Activated CD4-positive, alpha-beta T cell treated with anti-CD3 and anti-CD28 coated beads, Interleukin-2, amount 50 U/mL, for 1 hour (primary cell): ENCODE measurements around the gene UPK3B.
"Not testable (repeated sequence)": the region's sequence is repeated elsewhere in the genome, so short reads cannot be mapped to it uniquely, and the experiment has no call there.

ENCODE experiments used
- DNase-seq: peaks from one replicate; pipeline ENCODE4 v3.0.0-alpha.2; 2020

UPK3B gene

DNA sequence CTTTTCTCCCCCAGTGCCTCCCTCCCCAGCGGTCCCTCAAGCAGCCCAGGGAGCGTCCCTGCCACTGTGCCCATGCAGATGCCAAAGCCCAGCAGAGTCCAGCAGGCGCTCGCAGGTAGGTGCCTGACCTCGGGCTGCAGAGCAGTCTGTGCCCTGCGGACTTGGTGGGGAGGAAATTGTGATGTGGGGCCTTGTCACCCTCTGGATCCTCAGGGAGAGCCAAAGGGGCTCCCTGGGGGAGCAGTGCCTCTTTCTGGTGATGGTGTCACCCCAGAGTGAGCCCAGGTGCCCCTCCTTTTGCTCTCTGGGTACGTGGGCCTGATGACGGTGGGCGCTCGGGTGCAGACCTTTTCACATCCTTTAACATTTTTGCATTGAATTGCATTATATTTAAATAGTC, 18.2 kb upstream of the UPK3B start:
- not testable (repeated sequence) for DNase-seq

DNA sequence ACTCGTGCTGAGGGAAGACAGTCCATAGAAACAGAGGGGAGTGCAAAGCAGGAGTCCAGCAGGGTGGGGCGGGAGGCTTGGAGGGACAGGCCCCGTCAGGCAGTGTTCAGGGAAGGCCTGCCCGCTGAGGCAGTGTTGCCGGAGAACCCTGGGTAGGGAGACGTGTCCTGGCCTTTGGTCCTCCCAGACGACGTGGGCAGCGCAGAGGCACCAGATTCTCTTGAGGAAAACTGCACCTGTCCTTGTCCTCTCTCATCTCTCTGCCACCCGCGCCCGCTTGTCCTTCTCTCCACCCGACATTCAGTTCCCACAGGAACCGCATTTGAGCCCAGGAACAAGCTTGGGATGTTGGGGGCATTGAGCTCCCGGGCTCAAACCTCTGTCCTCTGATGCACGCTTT, 14.6 kb upstream of the UPK3B start:
- DNase-seq: not testable (repeated sequence)

DNA sequence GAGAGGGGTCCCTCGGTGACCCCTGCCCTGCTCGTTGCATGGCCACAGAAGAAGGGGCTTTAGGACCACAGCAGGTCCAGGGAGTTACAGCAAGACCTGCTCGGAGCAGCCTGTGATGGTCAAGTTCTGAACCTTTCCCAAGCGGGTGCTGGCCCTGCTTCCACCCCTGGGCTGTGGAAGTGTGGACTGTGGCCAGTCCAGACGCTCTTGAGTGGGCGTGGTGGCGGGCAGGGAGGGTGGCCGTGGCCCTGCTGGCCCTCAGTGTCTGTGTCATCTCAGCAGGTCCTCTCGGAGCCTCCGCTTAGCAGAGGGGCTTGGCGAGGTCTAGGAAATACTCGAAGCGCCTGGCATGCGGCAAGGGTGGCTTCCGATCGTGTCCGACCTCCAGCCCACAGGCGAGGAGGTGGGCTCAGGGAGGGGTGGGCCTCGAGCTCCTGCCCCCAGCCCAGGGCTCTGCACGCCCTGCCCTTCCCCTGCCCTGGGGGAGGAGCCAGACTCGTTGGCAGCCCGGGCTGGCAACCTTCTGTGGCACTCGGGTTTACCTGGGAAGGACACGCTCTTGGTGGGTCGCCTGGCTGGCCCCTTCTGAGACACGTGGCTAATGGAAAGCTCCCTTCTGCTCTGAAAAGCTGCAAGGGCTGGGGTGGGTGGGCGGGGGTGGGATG, 12.3 kb upstream of the UPK3B start:
- DNase-seq: not testable (repeated sequence)

DNA sequence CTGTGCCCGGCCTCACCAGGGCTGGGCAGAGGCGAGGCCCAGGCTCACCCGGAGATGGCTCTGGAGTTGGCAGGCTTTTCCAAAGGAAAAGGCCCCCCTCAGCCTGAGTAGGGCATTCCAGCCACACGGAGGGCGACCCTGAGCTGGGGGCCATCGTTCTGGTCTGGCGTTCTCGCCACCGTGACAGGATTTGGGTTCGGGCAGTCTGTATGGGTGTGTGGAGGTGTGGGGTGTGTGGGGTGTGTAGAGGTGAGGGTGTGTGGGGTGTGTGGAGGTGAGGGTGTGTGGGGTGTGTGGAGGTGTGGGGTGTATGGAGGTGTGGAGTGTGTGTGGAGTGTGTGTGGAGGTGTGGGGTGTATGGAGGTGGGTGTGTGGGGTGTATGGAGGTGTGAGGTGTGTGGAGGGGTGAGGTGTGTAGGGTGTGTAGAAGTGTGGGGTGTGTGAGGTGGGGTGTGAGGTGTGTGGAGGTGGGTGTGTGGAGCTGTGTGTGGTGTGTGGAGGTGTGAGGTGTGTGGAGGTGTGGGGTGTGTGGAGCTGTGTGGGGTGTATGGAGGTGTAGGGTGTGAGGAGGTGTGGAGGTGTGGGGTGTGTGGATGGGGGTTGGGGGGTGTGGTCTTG, 11.7 kb upstream of the UPK3B start:
- DNase-seq: not testable (repeated sequence)

DNA sequence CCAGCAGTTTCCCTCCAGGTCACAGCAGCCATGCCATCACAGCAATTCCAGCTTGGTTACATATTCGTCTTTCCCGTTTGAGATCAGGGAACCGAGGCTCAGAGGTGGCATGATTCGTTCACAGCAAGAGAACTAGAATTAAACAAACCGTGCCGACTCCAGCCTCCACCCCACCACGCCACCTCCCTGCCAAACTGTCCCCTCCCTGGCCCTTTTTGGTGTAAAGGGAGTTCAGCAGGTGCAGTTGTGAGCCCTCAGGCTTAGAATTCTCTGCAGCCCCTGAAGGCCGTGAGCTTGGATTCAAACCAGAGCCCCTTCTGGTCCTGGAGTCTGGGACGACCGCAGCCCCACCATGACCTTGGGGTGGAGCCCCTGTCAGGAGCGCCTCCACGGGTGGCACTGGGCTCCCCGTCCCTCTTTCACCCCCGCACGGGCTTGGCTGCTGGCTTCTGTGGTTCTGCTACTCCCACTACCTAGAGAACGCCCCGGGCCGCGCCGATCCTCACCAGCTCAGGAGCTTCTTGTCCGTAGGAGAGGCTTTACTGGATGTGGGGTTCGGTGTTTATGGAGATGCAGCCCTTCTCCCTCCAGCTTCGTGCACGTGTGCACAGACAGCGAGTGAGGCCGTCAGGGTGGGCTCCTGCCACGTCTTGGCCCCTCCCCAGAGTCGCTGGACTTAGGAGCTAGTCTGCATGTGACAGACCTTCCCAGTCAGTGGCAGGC, 11.0 kb upstream of the UPK3B start:
- DNase-seq: not testable (repeated sequence)

DNA sequence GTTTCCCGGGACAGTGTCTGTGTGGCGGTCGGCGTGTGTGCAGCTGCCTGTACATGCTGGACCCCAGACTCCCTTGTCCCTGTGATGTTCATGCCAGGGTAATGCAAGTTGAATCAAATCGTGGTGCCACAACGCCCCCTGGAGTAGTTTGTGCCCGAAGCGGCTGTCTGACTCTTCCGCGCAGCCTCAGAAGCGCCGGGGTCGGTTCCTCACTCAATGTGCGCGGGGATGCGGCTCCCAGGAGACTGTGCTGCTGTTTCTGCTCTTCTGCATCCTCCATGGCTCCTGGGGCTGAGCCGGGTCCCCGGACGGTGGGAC, 10.5 kb upstream of the UPK3B start:
- DNase-seq: not testable (repeated sequence)

DNA sequence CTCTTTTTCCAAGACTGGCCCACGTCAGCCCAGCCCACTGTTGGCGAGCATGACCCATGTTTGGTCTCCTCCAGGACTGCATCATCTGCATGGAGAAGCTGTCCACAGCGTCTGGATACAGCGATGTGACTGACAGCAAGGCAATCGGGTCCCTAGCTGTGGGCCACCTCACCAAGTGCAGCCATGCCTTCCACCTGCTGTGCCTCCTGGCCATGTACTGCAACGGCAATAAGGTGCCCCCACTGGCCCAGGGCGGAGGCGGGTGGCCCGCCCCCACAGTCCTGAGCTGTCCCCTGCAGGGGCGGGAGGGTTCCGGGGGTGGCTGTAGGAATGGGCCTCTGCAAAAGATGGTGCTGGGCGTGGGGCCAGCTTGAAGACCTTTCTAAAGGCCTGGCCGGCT, 8.1 kb upstream of the UPK3B start:
- not testable (repeated sequence) for DNase-seq

DNA sequence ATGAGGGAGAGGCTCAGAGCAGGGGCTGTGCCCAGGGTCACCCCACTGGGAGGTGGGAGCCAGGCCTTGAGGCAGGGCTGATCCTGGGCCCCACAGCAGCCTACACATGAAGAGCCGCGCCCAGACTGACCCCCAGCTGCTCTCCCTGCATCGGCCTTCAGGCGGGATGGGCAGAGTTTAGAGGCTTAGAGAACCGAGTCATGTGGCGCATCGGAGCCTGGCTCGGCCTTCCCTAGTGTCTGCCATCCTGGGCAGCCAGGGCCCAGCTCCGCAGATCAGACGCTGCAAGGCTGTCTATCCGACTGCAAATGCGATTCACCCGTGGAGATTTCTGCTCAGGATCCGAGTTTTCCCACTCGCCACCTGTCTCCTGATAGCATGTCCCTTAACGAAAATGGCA, 7.5 kb upstream of the UPK3B start:
- DNase-seq: not testable (repeated sequence)

DNA sequence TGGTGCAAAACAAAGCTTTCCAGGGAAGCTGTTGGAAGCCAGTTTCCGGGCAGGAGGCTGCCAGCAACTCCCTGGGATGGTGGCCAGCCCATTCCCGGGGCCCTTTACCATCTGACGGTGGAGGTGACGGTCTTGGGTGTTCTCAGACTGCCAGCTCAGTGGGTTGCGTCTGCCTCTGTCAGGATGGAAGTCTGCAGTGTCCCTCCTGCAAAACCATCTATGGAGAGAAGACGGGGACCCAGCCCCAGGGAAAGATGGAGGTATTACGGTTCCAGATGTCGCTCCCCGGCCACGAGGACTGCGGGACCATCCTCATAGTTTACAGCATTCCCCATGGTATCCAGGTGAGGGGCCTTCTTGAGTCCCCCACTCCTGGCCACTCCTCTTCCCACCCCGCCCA, 7.1 kb upstream of the UPK3B start:
- DNase-seq: not testable (repeated sequence)

DNA sequence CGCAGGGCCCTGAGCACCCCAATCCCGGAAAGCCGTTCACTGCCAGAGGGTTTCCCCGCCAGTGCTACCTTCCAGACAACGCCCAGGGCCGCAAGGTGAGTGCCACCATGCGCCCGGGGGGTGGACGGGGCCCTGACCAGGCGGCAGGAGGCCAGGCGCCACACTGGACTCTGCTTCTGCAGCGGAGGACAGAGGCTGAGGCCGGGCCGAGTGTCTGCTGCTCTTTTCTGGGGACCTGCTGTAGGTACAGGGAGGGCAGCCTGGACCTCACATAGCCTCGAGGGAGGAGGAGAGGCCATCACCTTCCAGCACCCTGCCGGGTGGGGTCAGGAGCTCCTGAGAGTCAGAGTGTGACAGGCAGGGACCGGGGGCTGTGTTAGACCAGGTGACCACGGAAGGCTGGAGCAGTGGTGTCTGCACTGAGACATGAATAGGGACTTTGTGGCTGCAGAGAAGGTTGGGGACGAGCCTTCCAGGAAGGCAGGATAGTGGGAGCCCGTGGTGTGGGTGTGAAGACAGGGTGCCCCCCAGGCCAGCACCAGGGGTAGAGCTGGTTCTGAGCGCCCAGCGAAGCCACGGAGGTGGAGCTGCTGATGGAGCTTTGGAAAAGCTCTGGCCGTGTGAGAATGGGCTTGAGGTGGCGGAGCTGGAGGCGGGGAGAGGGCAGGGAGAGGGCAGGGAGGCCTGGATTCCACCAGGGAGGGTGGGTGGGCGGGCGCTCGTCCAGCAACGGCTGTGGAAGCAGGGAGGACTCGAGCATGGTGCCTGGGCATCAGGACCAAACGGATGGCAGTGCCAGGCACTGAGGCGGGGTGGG, 5.8 kb upstream of the UPK3B start:
- DNase-seq: not testable (repeated sequence)

DNA sequence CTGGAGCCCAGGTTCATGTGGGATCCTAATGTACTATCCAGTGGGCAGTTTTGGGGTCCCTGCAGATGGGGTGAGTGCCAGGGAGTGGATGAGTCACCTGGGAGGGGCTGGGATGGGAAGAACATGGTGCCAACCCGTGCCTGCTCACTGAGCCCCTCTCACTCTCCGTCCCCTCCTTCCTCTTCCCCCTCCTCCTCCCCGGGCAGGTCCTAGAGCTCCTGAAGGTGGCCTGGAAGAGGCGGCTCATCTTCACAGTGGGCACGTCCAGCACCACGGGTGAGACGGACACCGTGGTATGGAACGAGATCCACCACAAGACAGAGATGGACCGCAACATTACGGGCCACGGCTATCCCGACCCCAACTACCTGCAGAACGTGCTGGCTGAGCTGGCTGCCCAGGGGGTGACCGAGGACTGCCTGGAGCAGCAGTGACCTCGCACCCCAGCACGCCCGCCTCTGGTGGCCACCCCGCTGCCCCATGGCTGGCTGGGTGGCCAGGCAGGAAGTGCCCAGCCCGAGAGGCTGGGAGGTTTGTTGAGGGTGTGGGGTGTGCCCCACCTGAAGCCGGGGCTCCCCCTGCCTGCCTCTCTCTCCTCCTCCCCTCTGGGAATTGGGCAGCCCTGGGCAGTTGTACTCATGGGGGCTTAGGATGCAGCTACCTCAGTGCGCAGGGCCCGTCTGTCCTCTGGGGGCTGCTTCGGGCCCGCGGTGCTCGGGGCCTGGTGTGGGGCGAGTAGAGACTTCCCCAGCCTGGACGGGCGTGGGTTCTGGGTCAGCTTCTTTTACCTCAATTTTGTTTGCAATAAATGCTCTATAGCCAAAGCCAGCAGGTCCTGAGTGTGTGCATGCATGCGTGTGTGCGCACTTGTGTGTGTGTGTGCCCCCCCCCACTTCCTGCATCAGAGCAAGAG, 4.9 kb upstream of the UPK3B start:
- no peak for DNase-seq

DNA sequence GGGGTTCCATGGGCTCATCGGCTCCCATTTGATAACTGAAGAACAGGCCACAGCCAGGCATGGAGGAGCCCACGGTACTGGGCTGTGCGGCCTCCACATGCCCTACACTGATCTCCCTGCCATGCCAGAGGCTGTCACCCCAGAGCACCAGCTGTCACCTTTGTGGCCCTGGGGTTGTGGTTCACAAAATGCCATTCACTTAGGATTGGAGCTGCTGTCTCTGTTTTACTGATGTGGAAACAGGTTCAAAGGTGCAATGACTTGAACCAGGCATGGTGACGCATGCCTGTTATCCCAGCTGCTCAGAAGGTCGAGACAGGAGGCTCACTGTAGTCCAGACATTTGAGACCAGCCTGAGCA, 4.3 kb upstream of the UPK3B start:
- no peak for DNase-seq

DNA sequence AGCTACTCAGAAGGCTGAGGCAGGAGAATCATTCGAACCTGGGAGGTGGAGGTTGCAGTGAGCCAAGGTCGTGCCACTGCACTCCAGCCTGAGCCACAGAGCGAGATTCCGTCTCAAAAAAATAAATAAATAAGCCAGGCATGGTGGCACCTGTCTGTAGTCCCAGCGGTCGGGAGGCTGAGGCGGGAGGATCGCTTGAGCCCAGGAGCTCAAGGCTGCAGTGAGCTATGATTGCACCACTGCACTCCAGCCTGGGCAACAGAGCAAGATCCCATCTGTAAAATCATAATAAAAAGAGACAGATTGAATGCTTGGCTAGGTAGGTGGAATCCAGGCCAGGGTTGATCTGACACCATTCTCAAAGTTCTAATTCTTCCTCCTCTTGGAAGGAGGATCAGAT, 3.7 kb upstream of the UPK3B start:
- not testable (repeated sequence) for DNase-seq

DNA sequence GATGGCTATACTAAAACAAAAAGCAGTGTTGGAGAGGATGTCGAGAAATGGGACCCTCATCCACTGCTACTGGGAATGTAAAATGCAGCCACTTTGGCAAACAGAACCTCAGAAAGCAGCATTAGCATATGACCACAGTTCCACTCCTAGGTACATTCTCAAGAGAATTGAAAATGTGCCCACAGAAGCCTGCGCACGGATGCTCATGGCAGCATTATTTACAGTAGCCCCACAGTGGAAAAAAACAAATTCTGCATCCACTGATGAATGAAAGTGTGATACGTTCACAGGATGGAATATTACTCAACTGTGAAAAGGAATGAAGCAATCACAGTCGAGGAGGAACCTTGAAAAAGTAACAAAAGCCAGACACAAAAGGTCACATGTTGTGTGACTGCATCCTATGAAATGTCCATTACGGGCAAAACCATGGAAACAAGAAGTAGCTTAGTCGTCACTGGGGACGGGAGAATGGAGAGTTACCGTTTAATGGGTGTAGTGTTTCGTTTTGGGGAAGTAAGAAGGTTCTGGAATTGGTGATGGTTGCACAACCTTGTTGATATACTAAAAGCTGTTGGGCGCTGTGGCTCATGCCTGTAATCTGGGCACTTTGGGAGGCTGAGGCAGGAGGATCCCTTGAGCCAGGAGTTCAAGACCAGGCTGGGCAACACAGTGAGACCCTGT, 2.5 kb upstream of the UPK3B start:
- no peak for DNase-seq

DNA sequence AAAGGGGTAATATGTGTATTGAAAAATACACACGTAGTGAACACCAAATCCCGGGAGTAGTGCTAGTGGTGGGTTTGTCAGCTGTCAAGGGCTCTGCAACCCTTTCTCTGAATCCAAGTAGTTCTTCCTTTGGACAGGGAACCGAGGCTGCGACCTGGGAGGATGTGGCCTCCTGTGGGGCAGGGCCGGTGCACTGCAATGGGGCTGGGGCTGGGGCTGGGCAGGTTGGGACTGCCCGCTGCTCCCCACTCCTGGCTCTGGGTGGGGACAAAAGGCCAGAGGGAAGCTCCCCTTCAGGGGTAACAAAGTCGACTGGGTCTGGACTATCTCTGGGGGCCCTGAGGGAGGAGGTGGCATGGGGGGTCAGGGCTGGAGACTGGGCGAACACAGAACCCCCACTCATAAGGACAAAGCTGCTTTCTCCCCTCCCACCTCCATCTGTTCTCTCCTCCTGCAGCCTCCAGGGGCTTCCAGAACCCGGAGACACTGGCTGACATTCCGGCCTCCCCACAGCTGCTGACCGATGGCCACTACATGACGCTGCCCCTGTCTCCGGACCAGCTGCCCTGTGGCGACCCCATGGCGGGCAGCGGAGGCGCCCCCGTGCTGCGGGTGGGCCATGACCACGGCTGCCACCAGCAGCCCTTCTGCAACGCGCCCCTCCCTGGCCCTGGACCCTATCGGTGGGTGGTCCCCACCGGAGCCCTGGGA, 1.0 kb downstream of the UPK3B start:
- DNase-seq: not testable (repeated sequence)

DNA sequence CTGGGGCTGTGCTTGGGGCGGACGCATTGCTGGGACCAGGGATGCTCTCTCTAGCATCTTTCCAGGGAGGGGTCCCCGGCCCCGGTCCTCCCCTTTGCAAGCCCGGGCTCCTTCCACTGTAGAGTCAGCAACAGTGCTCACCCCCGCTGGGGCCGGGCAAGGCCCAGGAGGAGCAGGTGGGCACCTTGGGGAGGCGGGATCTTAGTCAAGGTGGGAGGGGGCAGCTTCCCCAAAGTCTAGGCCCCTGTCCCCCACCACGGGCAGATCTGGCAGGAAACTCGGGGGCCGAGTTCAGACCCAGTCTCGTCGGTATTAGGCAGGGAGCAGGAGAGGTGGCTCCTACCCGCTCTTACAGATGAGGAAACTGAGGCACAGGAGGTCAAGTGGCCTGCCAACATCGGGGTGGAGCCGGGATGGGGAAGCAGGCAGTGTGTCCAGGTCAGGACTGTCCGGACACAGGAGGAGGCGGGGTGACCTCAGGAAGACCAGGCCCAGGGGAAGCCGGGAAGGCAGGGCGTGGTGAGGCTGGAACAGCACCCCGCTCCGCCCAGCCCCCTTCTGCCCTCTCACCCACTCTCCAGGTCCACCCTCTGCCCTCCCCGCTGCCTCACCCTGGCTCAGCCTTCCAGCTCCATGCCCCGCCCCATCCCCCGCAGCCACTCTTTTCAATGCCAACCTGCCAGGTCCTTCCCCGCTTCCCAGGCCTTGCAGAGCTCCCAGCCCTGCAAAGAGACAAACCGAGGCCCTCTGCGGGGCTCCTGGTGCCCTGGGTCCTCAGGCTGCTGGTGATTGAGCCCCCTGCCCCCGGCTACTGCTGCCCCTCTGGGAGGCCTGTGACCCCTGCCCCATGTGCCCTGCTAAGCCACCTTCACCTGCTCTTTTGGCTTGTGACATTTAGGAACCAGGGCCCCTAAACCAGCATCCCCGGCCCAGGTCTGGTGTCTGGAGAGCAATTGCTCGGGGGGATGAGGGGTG, 1.8 kb downstream of the UPK3B start:
- DNase-seq: not testable (repeated sequence)

DNA sequence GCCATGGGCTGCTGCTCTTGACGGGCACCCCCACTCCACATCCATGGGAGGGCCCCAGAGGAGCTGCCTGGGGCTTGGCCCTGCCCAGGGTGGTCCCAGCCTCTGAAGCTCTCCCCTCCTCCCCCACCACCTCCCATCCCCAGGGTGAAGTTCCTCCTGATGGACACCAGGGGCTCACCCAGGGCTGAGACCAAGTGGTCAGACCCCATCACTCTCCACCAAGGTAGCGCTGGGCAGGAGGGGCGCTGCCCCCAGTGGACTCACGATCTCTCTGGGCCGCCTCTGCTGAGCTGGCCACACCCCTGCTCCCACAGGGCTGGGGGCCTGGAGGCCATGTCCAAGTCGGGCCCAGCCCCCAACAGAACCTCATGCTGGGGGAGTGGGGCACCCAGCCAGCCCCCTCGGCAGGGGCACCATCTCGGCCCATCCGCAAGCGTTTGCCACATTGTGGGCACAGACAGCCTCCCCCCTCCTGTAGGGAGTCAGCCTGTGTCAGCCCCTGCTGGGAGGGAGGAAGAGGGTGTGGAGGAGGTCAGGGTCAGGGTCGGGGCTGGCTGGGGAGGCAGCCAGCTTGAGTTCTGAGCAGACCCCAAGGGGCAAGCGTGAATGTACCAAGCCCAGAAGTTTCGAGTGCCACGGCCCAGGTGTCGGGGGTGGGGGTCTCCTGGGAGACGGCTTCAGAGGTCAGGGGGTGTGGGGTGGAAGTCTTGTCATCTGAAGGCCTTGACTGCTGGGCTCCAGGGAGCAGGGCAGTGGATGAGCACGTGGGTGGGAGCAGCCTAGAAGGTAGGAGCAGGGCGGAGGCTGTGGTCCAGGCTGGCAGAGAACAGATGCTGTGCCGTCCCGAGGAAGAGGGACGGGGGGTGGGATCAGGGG, 2.8 kb downstream of the UPK3B start:
- DNase-seq: no peak
